CD4-positive, alpha-beta T cell treated with Interleukin-21 for 1 hour (primary cell): Measurements from ENCODE around the gene HMX3.

Experiments
- DNase-seq: peaks from one replicate; pipeline ENCODE4 v3.0.0-alpha.2; 2020

HMX3 gene

DNA sequence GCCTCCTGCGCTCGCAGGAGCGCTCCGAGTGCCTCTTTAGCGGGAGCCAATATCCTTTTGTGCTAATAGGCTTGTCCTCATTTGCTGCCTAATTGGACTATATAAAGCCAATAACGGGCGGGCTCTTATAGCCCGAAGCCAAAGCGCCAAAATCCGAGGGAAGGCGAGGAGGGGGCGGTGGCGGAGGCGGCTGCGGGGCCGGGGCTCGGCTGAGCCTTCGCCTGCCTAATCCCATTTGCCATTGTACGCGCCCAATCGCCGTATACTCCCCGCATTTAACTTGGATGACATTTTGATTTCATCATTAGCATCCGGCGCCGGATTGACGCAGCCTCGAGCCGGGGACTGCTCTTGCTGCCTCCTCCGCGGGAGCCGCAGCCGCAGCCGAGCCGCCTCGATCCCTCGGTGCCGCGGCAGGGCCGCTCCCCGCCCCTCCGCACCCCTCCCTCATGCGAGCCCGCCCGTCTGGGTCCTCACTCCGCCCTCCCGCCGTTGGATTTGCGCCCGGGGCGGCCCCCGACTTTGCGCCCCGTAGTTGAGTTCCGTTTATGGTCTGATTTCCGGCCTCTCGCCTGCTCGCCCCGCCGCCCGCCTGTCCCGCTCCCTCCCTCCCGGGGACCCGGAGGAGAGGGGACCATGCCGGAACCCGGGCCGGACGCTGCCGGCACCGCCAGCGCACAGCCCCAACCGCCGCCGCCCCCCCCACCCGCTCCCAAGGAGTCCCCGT is at the start of gene HMX3:
HMX3 (plus strand) TSS at position 556 of the 727 bp plus-strand sequence; CDS start at position 637, 81 bp downstream.
- DNase-seq, result peak; percentile 43

DNA sequence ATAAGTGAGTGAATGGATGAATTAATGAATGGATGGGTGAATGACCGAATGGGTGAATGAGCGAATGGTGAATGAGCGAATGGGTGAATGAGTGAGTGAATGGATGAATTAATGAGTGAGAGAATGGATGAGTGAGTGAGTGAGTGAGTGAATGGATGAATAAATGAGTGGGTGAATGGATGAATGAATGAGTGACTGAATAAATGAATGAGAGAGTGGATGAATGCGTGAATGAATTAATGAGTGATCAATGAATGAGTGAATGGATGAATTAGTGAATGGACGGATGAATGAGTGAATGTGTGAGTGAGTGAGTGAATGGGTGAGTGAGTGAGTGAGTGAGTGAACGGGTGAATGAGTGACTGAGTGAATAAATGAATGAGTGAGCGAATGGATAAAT is 49.5 kb upstream of the HMX3 start:
- no peak for DNase-seq

DNA sequence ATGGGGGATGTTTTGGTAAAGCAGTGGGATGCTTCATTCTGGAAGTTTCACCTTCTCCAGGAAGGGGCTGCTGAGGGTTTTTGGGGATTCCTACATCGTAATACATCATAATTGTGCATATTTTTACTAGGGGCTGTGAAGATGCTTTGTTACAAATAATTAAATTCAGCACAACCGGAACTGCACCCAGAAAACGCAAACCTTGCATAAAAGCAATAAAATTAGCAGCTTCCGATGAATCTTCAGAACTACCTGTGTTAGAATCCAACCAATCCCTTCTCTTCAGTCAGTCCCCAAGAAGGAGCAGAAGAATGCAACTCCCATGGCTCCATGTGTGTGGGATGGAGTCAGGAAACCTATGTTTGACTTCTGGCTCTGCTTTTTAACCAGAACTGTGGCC is 48.4 kb upstream of the HMX3 start:
- no peak for DNase-seq

DNA sequence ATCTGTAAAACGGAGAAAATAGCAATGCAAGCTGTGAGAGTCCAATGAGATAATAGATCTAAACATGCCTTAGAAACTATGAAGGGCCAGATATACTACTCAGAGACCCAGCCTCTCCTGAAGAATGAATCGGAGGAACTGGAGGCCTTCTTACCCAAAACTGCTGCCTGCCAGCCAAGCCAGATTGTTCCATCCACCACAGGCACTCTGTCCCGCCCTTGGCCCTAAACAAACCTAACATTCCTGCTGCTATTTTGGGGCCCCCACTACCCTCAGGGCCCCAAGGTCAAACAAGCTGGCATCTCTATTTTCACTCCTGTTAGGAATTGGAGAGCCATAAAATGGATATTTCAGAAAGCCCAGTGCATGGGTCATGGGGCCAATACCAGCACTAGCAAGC is 48.0 kb upstream of the HMX3 start:
- no peak for DNase-seq

GRCh38 chr10:123092635-123093414 is 42.9 kb upstream of the HMX3 start:
- DNase-seq, result no peak

- no peak for DNase-seq
Observed at GRCh38 chr10:123093489-123093888, 42.3 kb upstream of the HMX3 start.

GRCh38 chr10:123096452-123096851 is 39.3 kb upstream of the HMX3 start:
- DNase-seq, result no peak

- DNase-seq, result no peak
Observed at GRCh38 chr10:123097039-123097438, 38.7 kb upstream of the HMX3 start.

- no peak for DNase-seq
Observed at GRCh38 chr10:123100030-123100762, 35.6 kb upstream of the HMX3 start.

DNA sequence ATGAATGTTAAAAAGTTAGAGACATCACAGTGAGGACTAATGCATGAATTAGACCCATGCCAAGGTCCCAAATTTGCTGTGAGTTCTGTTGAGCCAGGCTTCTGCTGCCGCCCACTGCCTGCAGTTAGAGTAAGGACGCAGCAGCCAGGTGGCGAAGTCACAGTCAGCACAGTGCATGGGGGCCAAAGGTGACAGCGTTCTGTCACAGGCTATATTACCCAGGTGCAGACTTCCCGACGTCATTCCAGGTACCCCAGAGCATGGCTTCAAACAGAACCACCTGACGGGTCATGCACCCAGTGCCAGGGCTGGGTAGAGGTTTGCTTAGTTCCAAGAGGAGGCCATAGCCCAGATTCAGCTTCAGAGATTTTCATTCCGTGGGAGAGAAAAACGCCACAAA is 33.9 kb upstream of the HMX3 start:
- no peak for DNase-seq

GRCh38 chr10:123102673-123103072 is 33.1 kb upstream of the HMX3 start:
- no peak for DNase-seq

- no peak for DNase-seq
Observed at GRCh38 chr10:123103944-123104343, 31.8 kb upstream of the HMX3 start.

GRCh38 chr10:123109466-123109865 is 26.3 kb upstream of the HMX3 start:
- DNase-seq, result no peak

DNA sequence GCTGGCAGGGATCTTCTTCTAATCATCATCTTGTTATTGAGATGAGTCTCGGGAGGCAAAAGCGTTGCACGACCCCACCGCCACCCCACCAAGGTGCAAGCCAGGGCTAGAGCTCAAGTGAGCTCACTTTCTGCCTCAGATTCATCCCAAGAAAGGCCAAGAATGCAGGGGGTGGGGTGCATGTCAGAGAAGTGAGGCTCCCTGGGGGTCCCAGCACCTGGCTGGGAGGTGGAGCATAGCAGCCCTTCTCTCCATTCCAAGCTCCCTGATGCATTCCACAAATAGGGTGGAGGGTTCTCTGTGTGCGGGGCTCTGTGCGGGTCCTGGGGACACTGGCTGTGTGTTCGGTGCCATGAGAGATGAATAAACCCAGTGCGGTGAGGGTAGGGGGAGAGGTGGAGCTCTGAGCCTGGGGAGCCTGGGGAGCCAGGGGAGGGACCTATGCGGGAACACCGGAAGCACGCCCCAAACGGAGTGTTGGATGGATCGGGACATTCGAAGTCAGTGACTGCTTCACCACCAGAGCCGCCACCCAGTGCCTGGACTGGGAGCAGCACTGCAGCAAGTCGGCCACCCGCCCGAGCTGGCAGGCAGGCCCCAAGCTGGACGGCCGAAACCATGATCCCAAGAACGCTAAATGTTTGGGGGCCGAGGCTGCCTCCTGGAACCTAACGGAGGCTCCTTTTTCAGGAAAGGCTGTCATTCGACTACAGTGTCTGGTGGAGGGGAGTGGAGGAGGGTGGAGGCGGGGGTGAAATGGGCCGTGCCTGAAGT is 17.9 kb upstream of the HMX3 start:
- no peak for DNase-seq

DNA sequence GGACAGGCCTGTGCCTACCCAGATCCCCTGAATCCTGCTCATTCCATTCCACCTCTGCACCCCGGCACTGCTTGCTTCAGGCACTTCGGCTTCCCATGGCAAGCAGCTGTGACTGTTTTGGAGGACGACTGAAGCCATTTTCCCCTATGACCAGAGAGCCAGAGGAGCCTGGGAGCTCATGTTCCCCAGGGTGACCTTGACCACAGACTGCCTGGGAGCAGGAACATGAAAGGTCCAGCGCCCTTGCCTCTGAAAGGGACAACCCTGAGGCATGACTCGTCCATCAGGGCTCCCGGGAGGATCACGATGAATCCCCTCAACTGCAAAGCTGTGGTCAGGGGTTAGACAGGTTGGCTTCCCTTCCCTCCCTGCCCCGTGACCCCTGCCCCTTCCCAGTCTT is 16.7 kb upstream of the HMX3 start:
- DNase-seq, result no peak

GRCh38 chr10:123126246-123126645 is 9.5 kb upstream of the HMX3 start:
- no peak for DNase-seq

GRCh38 chr10:123129618-123130271 is 6.0 kb upstream of the HMX3 start:
- DNase-seq, result no peak

DNA sequence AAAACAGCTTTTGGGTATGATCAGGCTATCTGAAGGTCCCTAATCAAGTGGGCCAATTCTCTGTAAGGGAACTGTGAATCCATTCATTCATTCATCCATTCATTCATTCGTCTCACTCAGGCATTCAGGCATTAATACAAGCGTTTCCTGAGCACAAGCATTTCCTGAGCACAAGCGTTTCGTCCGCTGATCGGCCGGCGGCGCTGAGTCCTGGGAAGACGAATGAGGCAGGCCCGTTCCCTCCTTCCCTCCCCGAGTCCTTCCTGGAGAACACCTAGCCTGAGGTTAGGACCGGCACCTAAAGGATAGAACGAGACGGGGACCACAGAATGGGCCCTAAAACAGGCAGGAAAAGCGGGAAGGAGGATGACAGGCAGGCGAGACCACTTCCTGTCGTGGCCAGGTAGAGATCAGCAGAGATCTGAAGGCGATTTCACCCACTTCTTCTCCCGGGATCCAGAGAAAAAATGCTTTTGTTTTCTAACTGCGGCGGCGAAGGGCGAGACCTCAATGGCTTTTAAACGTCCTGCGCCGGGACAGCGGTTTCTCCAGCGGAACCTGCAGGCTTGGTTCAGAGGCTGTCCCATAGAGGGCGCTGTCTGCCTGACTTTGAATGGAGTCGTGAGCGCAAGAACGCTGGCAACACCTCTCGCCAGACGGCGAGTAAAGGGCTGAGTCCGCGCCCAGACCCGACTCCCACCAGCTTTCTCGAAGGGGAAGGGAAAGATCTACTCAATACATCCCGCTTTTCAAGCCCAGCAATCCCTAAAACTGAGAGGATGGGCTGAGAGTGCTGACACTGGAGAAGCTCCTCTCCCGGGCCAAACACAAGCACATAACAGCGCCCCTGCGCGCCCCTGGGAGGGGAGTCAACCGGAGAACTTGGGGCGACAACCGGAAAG is 2.9 kb upstream of the HMX3 start:
- DNase-seq, result peak; percentile 86

- DNase-seq, result no peak
Observed at GRCh38 chr10:123133541-123134342, 2.0 kb upstream of the HMX3 start.

DNA sequence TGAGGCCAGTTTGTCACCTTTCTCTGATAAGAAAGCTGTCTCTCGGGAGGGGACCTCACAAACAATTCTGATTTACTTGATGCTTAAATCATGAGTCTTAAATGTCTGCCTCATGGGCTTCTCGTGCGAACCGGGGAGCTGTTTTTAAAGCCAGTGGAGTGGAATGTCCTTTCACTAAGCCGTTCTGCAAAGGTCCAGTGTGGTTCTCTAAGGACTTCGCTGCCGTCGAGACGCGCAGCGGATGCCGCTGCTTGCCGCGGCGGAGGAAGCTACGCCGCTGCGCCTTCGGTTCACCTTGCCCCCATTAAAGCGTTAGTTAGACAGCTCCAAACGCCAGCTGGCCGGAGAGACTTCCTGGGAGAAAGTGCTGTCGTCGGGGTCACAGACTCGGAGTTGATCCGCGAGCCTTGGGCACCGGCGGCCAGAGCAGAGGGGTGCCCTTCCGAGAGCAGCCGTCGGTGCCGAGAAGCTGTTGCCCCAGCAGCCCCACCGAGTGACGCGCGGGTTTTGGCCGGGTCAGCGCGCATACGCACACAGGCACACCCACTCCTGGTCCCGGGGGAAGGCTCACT is 1.3 kb upstream of the HMX3 start:
- DNase-seq, result no peak
